ENCODE data around the gene DOP1B.

The DOP1B gene

GRCh38 chr21:36202726-36203602 is 46.3 kb downstream of the DOP1B start:
- DNase-seq (ENCODE audit: low spot score), result no peak

- DNase-seq (ENCODE audit: low spot score), result peak; percentile 81
Measured at GRCh38 chr21:36203603-36203889, 46.9 kb downstream of the DOP1B start.

GRCh38 chr21:36204980-36205379 is 48.4 kb downstream of the DOP1B start:
- no peak for DNase-seq (ENCODE audit: low spot score)

DNA sequence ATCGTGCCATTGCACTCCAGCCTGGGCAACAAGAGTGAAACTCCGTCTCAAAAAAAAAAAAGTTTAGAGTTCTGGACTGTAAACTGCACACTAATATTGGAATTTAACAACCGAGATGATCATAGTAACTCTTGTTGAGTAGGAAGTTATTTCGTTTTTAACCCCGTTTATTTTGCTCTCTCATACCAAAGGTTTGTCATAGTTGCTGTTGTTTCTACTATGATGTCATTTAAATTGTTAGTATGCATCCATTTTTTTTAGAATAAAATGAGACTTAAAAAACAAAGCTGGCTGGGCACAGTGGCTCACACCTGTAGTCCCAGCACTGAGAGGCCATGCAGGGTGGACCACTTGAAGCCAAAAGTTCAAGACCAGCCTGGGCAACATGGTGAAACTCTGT is 49.3 kb downstream of the DOP1B start:
- no peak for DNase-seq (ENCODE audit: low spot score)
